K562 (cell line): ENCODE data around the gene PSEN1. TPM values are rescaled to one million over a fixed set of nuclear protein-coding genes. Genes with fewer than 3 reads are reported as not detected.

ENCODE experiments used
- ATAC-seq: fragments of 200-7000 bp; cut with Tn5 transposase; 3 replicates; pipeline ENCODE4 v1.9.1; 2020; ENCODE audit warnings: moderate library complexity
- BruUV-seq: library from RNA; stranded (reverse); fragments of 400-500 nt; replicated peaks from 2 replicates; lab custom pipeline; 2021; lab: Mats Ljungman, UMichigan
- CTCF ChIA-PET: fragments of 300-600 bp; formaldehyde crosslinking; extraction: SDS; loops from one replicate; lab custom pipeline; 2021; ENCODE audit warnings: low intra/inter-chr PET ratio; lab: Yijun Ruan, JAX
- POLR2A ChIA-PET: fragments of 300-600, 350-650 bp; sonication (Branson Sonifier 250); formaldehyde crosslinking; extraction: SDS; loops from one replicate; lab custom pipeline; 2021; ENCODE audit warnings: antibody characterized with exemption, inconsistent platforms; lab: Yijun Ruan, JAX
- DNase-seq, 4 experiments: peaks; one replicate each; pipeline versions ENCODE4 v3.0.0 to v3.0.0-alpha.2; 2011 to 2018; ENCODE audit warnings: low spot score in 3 of 4, mixed read lengths in 3 of 4; ENCODE audit errors: extremely low read depth in 1 of 4
- FAIRE-seq: peaks from 2 replicates; lab custom pipeline; 2011; peaks lifted over from hg19 to GRCh38; lab: Jason Lieb, UNC
- H2AFZ ChIP-seq: 2 replicates; pipeline ENCODE4 v1.6.0; 2011; ENCODE audit warnings: low read depth, low read length, control low read depth, inconsistent platforms
- H3K27ac ChIP-seq: fragments of 200-600 bp; 3 replicates; pipeline ENCODE4 v1.8.0; 2011; ENCODE audit warnings: low read depth, mild to moderate bottlenecking, control low read depth, inconsistent platforms, low read length, moderate library complexity, mixed read lengths; ENCODE audit errors: extremely low read depth
- H3K27me3 ChIP-seq, 2 experiments: fragments of 300-600 bp in 1 of 2; 2 replicates in 1 of 2; 3 replicates in 1 of 2; pipeline versions ENCODE4 v1.6.0 to v1.8.0; 2011; ENCODE audit warnings: inconsistent platforms in 2 of 2, low read length in 2 of 2, mild to moderate bottlenecking in 1 of 2, mixed read lengths in 1 of 2, moderate library complexity in 1 of 2; ENCODE audit not compliant: control insufficient read depth in 2 of 2, insufficient read depth in 2 of 2
- H3K36me3 ChIP-seq: fragments of 300-600 bp; 3 replicates; pipeline ENCODE4 v1.8.0; 2011; ENCODE audit warnings: mild to moderate bottlenecking, low read length, inconsistent platforms; ENCODE audit not compliant: control insufficient read depth, insufficient read depth
- H3K4me1 ChIP-seq, 2 experiments: fragments of 200-600 bp in 1 of 2; replicated peaks in 1 of 2; 2 replicates in 1 of 2; 3 replicates in 1 of 2; pipeline versions ENCODE4 v1.5.1 to v1.8.0; 2011; ENCODE audit warnings: inconsistent platforms in 2 of 2, low read length in 2 of 2, mild to moderate bottlenecking in 1 of 2, mixed read lengths in 1 of 2, moderate library complexity in 1 of 2; ENCODE audit not compliant: control insufficient read depth in 2 of 2, insufficient read depth in 2 of 2
- H3K4me2 ChIP-seq: 2 replicates; pipeline ENCODE4 v1.6.1; 2011; ENCODE audit warnings: low read length, control low read depth, inconsistent platforms, mixed read lengths; ENCODE audit not compliant: insufficient read depth
- H3K4me3 ChIP-seq: fragments of 200-600 bp; sonication (generic), shearing (Covaris generic); 2 replicates; pipeline ENCODE4 v1.5.1; 2016; ENCODE audit warnings: control low read depth, inconsistent platforms
- H3K79me2 ChIP-seq: fragments of 200-600 bp; 3 replicates; pipeline ENCODE4 v1.8.0; 2011; ENCODE audit warnings: low read length, inconsistent platforms; ENCODE audit not compliant: control insufficient read depth, insufficient read depth
- H3K9ac ChIP-seq, 2 experiments: 2 replicates each; pipeline versions ENCODE4 v1.6.0 to v1.6.1; 2011; ENCODE audit warnings: low read depth in 2 of 2, low read length in 2 of 2, control low read depth in 1 of 2, inconsistent platforms in 1 of 2, mild to moderate bottlenecking in 1 of 2, mixed read lengths in 1 of 2; ENCODE audit not compliant: insufficient read depth in 1 of 2
- H3K9me1 ChIP-seq: one replicate; pipeline ENCODE4 v1.6.0; 2011; ENCODE audit warnings: inconsistent platforms, mild to moderate bottlenecking, low read length, moderate library complexity; ENCODE audit not compliant: control insufficient read depth, insufficient read depth
- H3K9me3 ChIP-seq: replicated peaks from 2 replicates; pipeline ENCODE4 v1.5.1; 2011; ENCODE audit warnings: low read depth, low read length, inconsistent platforms; ENCODE audit not compliant: control insufficient read depth, insufficient read depth
- H4K20me1 ChIP-seq: replicated peaks from 2 replicates; pipeline ENCODE4 v1.6.1; 2011; ENCODE audit warnings: low read length, inconsistent platforms, mixed read lengths; ENCODE audit not compliant: control insufficient read depth, insufficient read depth
- POLR2A ChIP-seq: fragments of 450-650 bp; conservative IDR thresholded peaks from 2 replicates; pipeline ENCODE4 v1.6.1; 2016
- POLR2G ChIP-seq: fragments of 200-400 bp; formaldehyde crosslinking; IDR thresholded peaks from 2 replicates; pipeline ENCODE4 v1.6.1; 2017; ENCODE audit warnings: low read depth, mild to moderate bottlenecking, antibody characterized with exemption, low read length, moderate library complexity
- RBM22 ChIP-seq: fragments of 200-400 bp; formaldehyde crosslinking; IDR thresholded peaks from 2 replicates; pipeline ENCODE4 v1.6.1; 2018; ENCODE audit warnings: low read length, low read depth; ENCODE audit not compliant: poor library complexity, severe bottlenecking
- TAF15 ChIP-seq: fragments of 200-400 bp; formaldehyde crosslinking; IDR thresholded peaks from 2 replicates; pipeline ENCODE4 v1.6.1; 2017; ENCODE audit warnings: mild to moderate bottlenecking, low read depth, low read length, moderate library complexity
- TCF7 ChIP-seq: sonication (generic); IDR thresholded peaks from 2 replicates; pipeline ENCODE4 v1.6.1; 2016; ENCODE audit warnings: antibody characterized with exemption, borderline replicate concordance
- ZBTB33 ChIP-seq: sonication (generic); formaldehyde crosslinking; IDR thresholded peaks from 2 replicates; pipeline ENCODE4 v1.8.1; 2023; ENCODE audit warnings: mild to moderate bottlenecking, missing genetic modification reagents
- ZNF398 ChIP-seq: fragments of 250-450 bp; sonication (Bioruptor Pico); IDR thresholded peaks from 2 replicates; pipeline ENCODE4 v1.8.0; 2021; ENCODE audit warnings: moderate library complexity, mild to moderate bottlenecking, inconsistent platforms
- WGBS: fragments of 100-300 bp; shearing (Covaris generic); methylation state at CpG from one replicate; pipeline ENCODE4 v1.1.6; 2016; ENCODE audit warnings: low coverage, mixed read lengths; ENCODE audit not compliant: insufficient coverage; ENCODE audit errors: missing lambda C conversion rate; 5-methylcytosine and 5-hydroxymethylcytosine counted together
- in situ Hi-C: fragments of 300-500 bp; cut with MboI; formaldehyde crosslinking; loops from 4 replicates; pipeline ENCODE4 v1.15.0; 2018; ENCODE audit warnings: inconsistent platforms, mixed read lengths
- intact Hi-C: fragments of 100-400 bp; cut with micrococcal nuclease; formaldehyde crosslinking; loops from 2 replicates; pipeline ENCODE4 v1.14.2; 2022
- polyA plus RNA-seq, 8 experiments: library from polyadenylated mRNA; depleted of rRNA in 4 of 8; stranded (reverse) in 5 of 8; unstranded in 3 of 8; fragments of >200 nt; fragmentation: Nextera tagmentation in 2 of 8; fragmentation: Illumina TruSeq in 1 of 8; extraction: Ambion mirVana in 2 of 8; extraction: Trizol in 1 of 8; gene quantifications; 2 replicates each; pipeline versions ENCODE4 v1.2.1 to v1.2.3, GENCODE V29; 2011 to 2014; ENCODE audit warnings: inconsistent platforms in 1 of 8, missing spikeins in 1 of 8
- total RNA-seq, 7 experiments: library from RNA; depleted of rRNA in 6 of 7; stranded (reverse); fragments of >200 nt in 6 of 7; fragmentation: Illumina TruSeq in 2 of 7; extraction: Trizol in 2 of 7; gene quantifications; 2 replicates each; pipeline versions ENCODE4 v1.2.1 to v1.2.3, GENCODE V29; 2011 to 2021; ENCODE audit warnings: low replicate concordance in 1 of 7

The PSEN1 gene
- total and polyA plus RNA-seq, 9 of the 15 experiments (the other 6 are each of a cell fraction or from before 2014, with no cell fraction given): 6.5 to 25.2 (median 14.3) TPM

- Histone ChIP-seq H2AFZ (no peak overlapping the region), H3K4me1 (0 out of 5 replicates have a peak, but pooled peaks cover 0 to 4% of the 10 kb centered on the region in 2 experiments), H3K9me1 (no peaks in the 10 kb centered on the region), H4K20me1 (no peaks in the 10 kb centered on the region), H3K9ac (no peak overlapping the region; a peak in 1 of 4 replicates), H3K27ac (no peak overlapping the region), H3K79me2 (no peaks in the 10 kb centered on the region), H3K36me3 (peaks cover 10% of the 10 kb centered on the region; the same call in 2 of the 3 replicates), H3K27me3 (no peaks in the 10 kb centered on the region), H3K4me2 (no peak overlapping the region), H3K9me3 (no peaks in the 10 kb centered on the region), H3K4me3 (no peak overlapping the region)
- TF ChIP-seq RBM22 (peak; percentile 48), POLR2G (peak; percentile 76), ZNF398 (CRISPR knock-in tag) (no peak), TCF7 (no peak), POLR2A (peak; percentile 11; the same call in 1 of the 2 replicates), ZBTB33 (CRISPR knock-in tag) (peak; percentile 76), TAF15 (no peak)
- ChIA-PET CTCF (no interaction called here), POLR2A (no interaction called here)
- WGBS: 77% methylated on average over 12 of the region's 48 CpGs
- in situ Hi-C loops: no loop called here
- intact Hi-C loops: no loop called here
- no TSS peak for BruUV-seq
- FAIRE-seq (no peak), DNase-seq (no peak), ATAC-seq (no peak)
Measured at GRCh38 chr14:73269729-73270531, 133.6 kb downstream of the PSEN1 start.
